Measurements from ENCODE around the gene GSK3A. TPM values are rescaled to one million over a fixed set of nuclear protein-coding genes. Genes with fewer than 3 reads are reported as not detected.

GSK3A gene
- total RNA-seq, 4 donors from 2014 or later = 31.4 to 44.1 (median 41.0) TPM

DNA sequence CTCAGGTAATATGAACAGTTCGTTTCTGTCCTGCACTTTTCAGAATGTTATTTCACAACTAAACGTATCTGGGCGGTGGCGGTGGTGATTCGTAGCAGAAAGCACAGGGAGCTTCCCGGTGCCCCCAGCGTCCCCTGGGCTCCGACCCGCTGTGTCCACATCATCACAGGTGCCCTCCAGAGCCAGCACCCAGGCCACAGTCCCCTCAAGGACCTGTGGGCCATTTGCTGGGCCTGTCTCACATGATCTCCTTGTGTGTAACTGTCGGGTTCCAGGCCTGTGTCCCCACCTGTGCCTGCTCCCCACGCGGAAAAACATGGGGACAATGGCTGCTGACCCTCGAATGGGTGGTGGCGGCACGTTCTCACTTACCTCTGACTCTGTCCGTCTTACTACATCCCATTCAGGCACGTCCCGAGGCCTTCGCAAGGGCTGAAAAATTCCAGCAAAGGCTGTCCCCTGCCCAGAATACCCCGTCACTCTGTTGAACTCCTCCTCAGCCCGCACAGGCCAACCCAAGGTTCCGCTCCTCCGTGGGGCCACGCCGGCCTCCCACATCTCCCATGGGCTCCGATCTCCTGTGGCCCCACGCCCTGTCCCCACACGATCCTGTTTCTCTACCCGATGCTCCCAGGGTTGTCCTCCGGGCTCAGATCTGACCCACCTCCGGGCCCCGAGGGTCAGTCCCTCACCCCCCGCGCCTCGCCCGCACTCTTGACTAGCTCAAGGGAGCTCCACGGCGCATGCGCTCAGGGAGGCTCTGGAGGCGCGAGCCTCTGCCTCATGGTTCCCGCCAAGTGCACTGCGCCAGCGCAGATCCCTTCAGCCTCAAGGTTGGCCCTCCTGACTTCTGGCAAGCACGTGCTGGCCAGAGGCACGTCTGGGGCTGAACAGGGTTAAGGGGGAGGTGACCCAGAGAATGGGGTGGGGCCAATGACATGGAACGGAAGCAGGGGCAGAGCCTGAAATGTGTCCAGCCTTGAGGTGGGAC, 46.1 kb downstream of the GSK3A start:
- Histone ChIP-seq H3K27me3 (no peaks in the 10 kb centered on the region), H3K27ac (peak overlapping the region in 2 of 4 donors; percentile 55 to 64), H3K4me1 (peaks cover 0 to 54% (median 40%) of the 10 kb centered on the region in 4 donors), H3K36me3 (peaks cover 0 to 43% (median 0%) of the 10 kb centered on the region in 3 donors), H3K9me3 (no peaks in the 10 kb centered on the region), H3K4me3 (no peak overlapping the region)
- DNase-seq = no peak
- no peak for TF ChIP-seq POLR2A (IDR thresholded peaks at IDR 0.05)
- TF ChIP-seq, protein P1, sequence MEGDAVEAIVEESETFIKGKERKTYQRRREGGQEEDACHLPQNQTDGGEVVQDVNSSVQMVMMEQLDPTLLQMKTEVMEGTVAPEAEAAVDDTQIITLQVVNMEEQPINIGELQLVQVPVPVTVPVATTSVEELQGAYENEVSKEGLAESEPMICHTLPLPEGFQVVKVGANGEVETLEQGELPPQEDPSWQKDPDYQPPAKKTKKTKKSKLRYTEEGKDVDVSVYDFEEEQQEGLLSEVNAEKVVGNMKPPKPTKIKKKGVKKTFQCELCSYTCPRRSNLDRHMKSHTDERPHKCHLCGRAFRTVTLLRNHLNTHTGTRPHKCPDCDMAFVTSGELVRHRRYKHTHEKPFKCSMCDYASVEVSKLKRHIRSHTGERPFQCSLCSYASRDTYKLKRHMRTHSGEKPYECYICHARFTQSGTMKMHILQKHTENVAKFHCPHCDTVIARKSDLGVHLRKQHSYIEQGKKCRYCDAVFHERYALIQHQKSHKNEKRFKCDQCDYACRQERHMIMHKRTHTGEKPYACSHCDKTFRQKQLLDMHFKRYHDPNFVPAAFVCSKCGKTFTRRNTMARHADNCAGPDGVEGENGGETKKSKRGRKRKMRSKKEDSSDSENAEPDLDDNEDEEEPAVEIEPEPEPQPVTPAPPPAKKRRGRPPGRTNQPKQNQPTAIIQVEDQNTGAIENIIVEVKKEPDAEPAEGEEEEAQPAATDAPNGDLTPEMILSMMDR (IDR thresholded peaks at IDR 0.05) = no peak

GRCh38 chr19:42193706-42194105, 48.7 kb downstream of the GSK3A start:
- no peak overlapping the region for H3K4me3 ChIP-seq

DNA sequence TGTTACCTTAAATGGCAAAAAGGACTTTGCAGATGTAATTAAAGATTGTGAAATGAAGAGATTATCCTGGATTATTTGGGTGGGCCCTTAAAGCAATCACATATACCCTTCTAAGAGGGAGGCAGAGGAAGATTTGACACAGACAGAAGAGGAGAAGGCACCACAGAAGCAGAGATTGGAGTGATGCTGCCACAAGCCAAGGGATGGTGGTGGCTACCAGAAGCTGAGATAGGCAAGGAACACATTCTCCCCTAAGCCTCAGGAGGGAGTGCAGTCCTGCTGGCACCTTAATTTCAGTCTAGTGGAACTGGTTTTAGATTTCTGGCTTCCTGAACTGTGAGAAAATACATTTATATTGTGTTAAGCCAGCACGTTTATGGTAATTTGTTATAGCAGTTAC, 49.1 kb downstream of the GSK3A start:
- peaks cover 0 to 18% (median 0%) of the 10 kb centered on the region in 3 donors for H3K36me3 ChIP-seq
- no peak overlapping the region for H3K4me3 ChIP-seq
- no peak for DNase-seq
- TF ChIP-seq, protein P1 (IDR thresholded peaks at IDR 0.05) = no peak
- TF ChIP-seq POLR2A (IDR thresholded peaks at IDR 0.05) = no peak
- H3K27ac ChIP-seq = peak overlapping the region in 2 of 4 donors; percentile 45 to 74
- H3K27me3 ChIP-seq = no peaks in the 10 kb centered on the region
- H3K9me3 ChIP-seq = no peaks in the 10 kb centered on the region
- peaks cover 0 to 41% (median 14%) of the 10 kb centered on the region in 4 donors for H3K4me1 ChIP-seq

More at GRCh38 chr19:42193706-42194105, 48.7 kb downstream of the GSK3A start:
- Histone ChIP-seq H3K4me1 (peaks cover 0 to 45% (median 17%) of the 10 kb centered on the region in 4 donors), H3K36me3 (peaks cover 0 to 22% (median 0%) of the 10 kb centered on the region in 3 donors), H3K9me3 (no peaks in the 10 kb centered on the region), H3K27me3 (no peaks in the 10 kb centered on the region), H3K27ac (peak overlapping the region in 2 of 4 donors; percentile 45 to 74)
- no peak for DNase-seq
- no peak for TF ChIP-seq POLR2A (IDR thresholded peaks at IDR 0.05)
- TF ChIP-seq, protein P1 (IDR thresholded peaks at IDR 0.05) = no peak

DNA sequence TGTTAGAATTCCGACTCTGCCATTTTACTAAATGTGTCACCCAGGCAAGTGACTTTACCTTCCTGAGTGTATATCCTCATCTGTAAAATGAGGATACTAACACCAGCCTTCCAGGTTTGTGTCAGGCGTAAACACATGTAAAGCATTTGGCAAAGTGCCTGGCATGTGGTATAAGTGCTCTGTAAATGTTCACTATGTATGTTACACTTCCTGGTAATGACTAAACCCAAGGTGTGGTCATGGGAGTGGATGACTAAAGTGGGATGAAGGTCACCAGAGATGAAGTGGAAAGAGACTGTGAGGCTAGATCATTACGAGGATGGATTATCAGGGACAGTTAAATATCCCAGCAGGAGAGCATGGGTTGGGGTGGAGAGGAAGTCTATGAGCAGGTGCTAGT, 50.5 kb downstream of the GSK3A start:
- Histone ChIP-seq H3K4me3 (no peak overlapping the region), H3K36me3 (peaks cover 0 to 10% (median 0%) of the 10 kb centered on the region in 3 donors), H3K27ac (peak overlapping the region in 3 of 4 donors; percentile 76 to 92 (median 78)), H3K27me3 (no peaks in the 10 kb centered on the region), H3K4me1 (peaks cover 0 to 26% (median 4%) of the 10 kb centered on the region in 4 donors), H3K9me3 (no peaks in the 10 kb centered on the region)
- TF ChIP-seq, protein P1 (IDR thresholded peaks at IDR 0.05) = no peak
- TF ChIP-seq POLR2A (IDR thresholded peaks at IDR 0.05) = peak in 1 of 2 donors; percentile 67
- DNase-seq = peak in 1 of 3 donors; percentile 83

DNA sequence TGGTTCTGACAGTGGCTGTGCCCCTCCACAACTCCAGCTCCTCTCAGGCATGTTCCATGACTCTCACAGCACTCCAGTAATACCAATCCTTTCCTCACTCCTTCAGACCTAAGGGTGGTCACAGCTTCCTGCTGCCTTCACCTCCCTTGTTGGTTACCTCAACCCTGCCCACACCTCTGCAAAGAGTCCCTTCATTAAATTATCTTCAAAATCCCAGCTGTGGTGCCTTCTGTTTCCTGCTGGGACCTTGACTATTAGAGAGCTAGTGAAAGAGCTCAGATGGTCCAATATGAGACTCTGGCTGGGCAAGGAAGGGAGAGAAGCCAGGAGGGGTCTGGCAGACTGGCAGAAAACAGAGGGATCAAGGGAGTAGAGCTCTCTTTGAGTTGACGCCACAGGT, 51.1 kb downstream of the GSK3A start:
- Histone ChIP-seq H3K4me1 (peaks cover 0 to 23% (median 3%) of the 10 kb centered on the region in 4 donors), H3K9me3 (no peaks in the 10 kb centered on the region), H3K27ac (peak overlapping the region in 3 of 4 donors; percentile 76 to 92 (median 78)), H3K27me3 (no peaks in the 10 kb centered on the region), H3K36me3 (peaks cover 0 to 4% (median 0%) of the 10 kb centered on the region in 3 donors), H3K4me3 (no peak overlapping the region)
- TF ChIP-seq, protein P1 (IDR thresholded peaks at IDR 0.05) = no peak
- TF ChIP-seq POLR2A (IDR thresholded peaks at IDR 0.05) = no peak
- no peak for DNase-seq

All from Peyer's patch (tissue), 4 donors.